ENCODE measurements around the gene NLRP5.
"Not testable (repeated sequence)": the region's sequence is repeated elsewhere in the genome, so short reads cannot be mapped to it uniquely, and the experiment has no call there.

GRCh38 chr19:55950566-55950965 lies 36.0 kb upstream of the NLRP5 start:
- TF ChIP-seq POLR2A (IDR thresholded peaks at IDR 0.05; ENCODE audit: low read depth, low read length); TAF1 (IDR thresholded peaks at IDR 0.05; ENCODE audit: borderline replicate concordance, low read depth, low read length); POLR2AphosphoS5 (IDR thresholded peaks at IDR 0.05; ENCODE audit: low read depth, low read length): not testable (repeated sequence)

All from GM12892 (cell line).